Endothelial cell (in vitro differentiated cells): ENCODE data around the gene NAA35. TPM values are rescaled to one million over a fixed set of nuclear protein-coding genes. Genes with fewer than 3 reads are reported as not detected.

Experiments
- DNase-seq: peaks from one replicate; pipeline ENCODE4 v3.0.0; 2021; ENCODE audit warnings: low spot score
- H3K27ac Mint-ChIP-seq: one replicate; pipeline ENCODE4 v1.8.0; 2021; ENCODE audit warnings: mixed read lengths, inconsistent platforms; ENCODE audit not compliant: unreplicated experiment
- H3K27me3 Mint-ChIP-seq: one replicate; pipeline ENCODE4 v1.8.0; 2021; ENCODE audit warnings: mild to moderate bottlenecking, moderate library complexity, mixed read lengths, inconsistent platforms; ENCODE audit not compliant: unreplicated experiment
- H3K36me3 Mint-ChIP-seq: one replicate; pipeline ENCODE4 v1.8.0; 2021; ENCODE audit warnings: mild to moderate bottlenecking, low read depth, mixed read lengths, inconsistent platforms; ENCODE audit not compliant: unreplicated experiment
- H3K4me1 Mint-ChIP-seq: one replicate; pipeline ENCODE4 v1.8.0; 2021; ENCODE audit warnings: mild to moderate bottlenecking, mixed read lengths, inconsistent platforms; ENCODE audit not compliant: unreplicated experiment
- H3K4me3 Mint-ChIP-seq: one replicate; pipeline ENCODE4 v1.8.0; 2021; ENCODE audit warnings: mild to moderate bottlenecking, mixed read lengths, inconsistent platforms; ENCODE audit not compliant: unreplicated experiment
- H3K9me3 Mint-ChIP-seq: one replicate; pipeline ENCODE4 v1.8.0; 2021; ENCODE audit warnings: mixed read lengths, inconsistent platforms; ENCODE audit not compliant: unreplicated experiment
- total RNA-seq: library from RNA; stranded (reverse); fragmentation: NEBNext Ultra II Directional; extraction: Animal tissue kit (Norgen Biotek cat#: 25700); gene quantifications from one replicate; pipeline ENCODE4 v1.2.1, GENCODE V29; 2021; ENCODE audit not compliant: unreplicated experiment
- TF ChIP-seq, protein P1 (sequence below): fragments of 200-600 bp; sonication (generic); IDR thresholded peaks from one replicate; pipeline ENCODE4 v1.5.0; 2021; ENCODE audit warnings: antibody characterized with exemption; ENCODE audit not compliant: unreplicated experiment

Gene NAA35
- total RNA-seq, 1 donor from 2014 or later: 23.4 TPM

DNA sequence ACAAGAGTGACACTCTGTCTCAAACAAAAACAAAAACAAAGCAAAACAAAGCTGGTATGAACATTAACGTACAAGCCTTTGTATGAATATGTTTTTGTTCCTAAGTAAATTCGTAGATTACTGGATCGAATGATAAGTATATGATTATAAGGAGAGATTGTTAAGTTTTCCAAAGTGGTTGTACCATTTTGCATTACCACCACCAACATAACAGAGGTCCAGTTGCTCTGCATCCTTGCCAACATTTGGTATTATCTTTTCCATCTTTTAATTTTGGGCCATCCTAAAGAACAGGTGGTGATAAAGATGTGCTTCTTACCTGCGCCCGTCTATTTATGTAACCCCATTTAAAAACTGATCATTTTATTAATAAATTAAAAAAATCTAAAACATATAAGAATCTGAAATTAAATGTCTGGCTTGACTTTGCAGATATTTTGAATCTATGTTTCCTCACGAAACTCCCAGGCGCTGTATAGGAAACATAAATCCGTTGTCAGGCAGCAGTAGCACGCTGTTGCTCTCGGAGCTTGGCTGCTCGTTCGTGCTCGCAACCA, 593 bp upstream of the NAA35 start:
- no peaks in the 10 kb centered on the region for H3K36me3 Mint-ChIP-seq
- DNase-seq: no peak
- H3K27me3 Mint-ChIP-seq: peaks cover 1% of the 10 kb centered on the region
- H3K4me1 Mint-ChIP-seq: no peaks in the 10 kb centered on the region
- TF ChIP-seq, protein P1, sequence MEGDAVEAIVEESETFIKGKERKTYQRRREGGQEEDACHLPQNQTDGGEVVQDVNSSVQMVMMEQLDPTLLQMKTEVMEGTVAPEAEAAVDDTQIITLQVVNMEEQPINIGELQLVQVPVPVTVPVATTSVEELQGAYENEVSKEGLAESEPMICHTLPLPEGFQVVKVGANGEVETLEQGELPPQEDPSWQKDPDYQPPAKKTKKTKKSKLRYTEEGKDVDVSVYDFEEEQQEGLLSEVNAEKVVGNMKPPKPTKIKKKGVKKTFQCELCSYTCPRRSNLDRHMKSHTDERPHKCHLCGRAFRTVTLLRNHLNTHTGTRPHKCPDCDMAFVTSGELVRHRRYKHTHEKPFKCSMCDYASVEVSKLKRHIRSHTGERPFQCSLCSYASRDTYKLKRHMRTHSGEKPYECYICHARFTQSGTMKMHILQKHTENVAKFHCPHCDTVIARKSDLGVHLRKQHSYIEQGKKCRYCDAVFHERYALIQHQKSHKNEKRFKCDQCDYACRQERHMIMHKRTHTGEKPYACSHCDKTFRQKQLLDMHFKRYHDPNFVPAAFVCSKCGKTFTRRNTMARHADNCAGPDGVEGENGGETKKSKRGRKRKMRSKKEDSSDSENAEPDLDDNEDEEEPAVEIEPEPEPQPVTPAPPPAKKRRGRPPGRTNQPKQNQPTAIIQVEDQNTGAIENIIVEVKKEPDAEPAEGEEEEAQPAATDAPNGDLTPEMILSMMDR: no peak
- H3K4me3 Mint-ChIP-seq: peak overlapping the region; percentile 92
- H3K9me3 Mint-ChIP-seq: no peaks in the 10 kb centered on the region
- peak overlapping the region; percentile 94 for H3K27ac Mint-ChIP-seq

DNA sequence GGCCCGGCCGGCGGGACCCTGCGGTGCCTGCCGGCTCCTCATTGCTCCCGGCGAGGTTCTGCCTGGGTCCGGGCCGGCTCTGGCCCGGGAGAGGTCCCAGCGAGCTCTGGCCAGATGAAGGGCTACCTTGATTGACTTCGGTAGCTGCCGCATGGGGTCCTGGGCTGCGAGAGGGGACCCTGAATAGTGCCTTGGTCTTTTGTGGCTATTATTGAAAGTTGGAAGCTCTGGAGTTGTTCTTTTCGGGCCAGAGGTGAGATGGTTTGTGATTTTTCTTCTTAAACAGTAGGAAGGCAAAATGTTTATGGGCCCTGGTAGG, 635 bp downstream of the NAA35 start:
- Mint-ChIP-seq H3K27ac (peak overlapping the region; percentile 80), H3K27me3 (no peaks in the 10 kb centered on the region), H3K36me3 (peaks cover 2% of the 10 kb centered on the region), H3K9me3 (no peaks in the 10 kb centered on the region), H3K4me3 (peak overlapping the region; percentile 96), H3K4me1 (no peaks in the 10 kb centered on the region)
- no peak for DNase-seq
- TF ChIP-seq, protein P1: no peak

GRCh38 chr9:85941966-85942912, 1.3 kb downstream of the NAA35 start:
- Mint-ChIP-seq H3K27me3 (no peaks in the 10 kb centered on the region), H3K27ac (peak overlapping the region; percentile 80), H3K36me3 (peaks cover 5% of the 10 kb centered on the region), H3K9me3 (no peaks in the 10 kb centered on the region), H3K4me1 (no peaks in the 10 kb centered on the region), H3K4me3 (peak overlapping the region; percentile 96)
- TF ChIP-seq, protein P1: no peak
- no peak for DNase-seq

DNA sequence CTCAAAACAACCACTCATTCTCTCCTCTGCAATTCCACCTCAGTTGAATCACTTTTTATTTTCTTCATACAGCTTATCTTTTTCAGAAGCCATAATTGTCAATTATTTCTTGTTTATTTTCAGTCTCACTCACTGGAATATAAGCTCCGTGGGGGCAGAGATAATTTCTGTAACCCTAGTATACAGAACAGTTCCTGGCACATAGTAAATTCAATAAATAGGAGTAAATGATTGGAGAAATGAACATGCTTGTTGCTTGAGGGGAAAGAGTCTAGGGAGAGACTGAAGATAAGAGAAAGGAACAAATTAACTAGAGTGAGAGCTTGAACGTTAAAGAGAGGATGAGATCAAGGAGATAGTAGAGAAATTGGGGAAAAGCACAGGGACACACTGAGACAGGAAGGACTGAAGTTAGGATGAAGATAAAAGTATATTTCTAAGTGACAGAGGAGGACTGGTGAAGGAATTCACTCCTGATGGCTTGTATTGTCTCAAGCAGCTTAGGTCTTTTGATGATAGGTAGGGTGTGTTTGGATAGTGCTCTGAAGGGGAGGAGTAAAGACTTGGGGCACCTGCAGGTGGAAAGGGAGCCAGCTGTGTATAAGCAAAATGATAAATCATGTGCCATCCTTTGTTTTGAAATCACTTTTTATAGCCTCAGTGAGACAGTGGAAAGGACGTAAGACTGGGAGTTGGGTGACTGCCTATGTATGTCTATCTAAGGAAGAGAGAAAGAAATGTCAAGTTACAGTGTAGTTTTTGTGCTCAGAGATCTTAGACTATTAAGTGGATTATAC, 2.2 kb downstream of the NAA35 start:
- Mint-ChIP-seq H3K4me1 (no peaks in the 10 kb centered on the region), H3K27ac (no peak overlapping the region), H3K9me3 (no peaks in the 10 kb centered on the region), H3K4me3 (no peak overlapping the region), H3K27me3 (no peaks in the 10 kb centered on the region), H3K36me3 (peaks cover 5% of the 10 kb centered on the region)
- TF ChIP-seq, protein P1: no peak
- no peak for DNase-seq
